Brain microvascular endothelial cell (primary cell): ENCODE results near the gene OPRL1.
"Not testable (repeated sequence)": the region's sequence is repeated elsewhere in the genome, so short reads cannot be mapped to it uniquely, and the experiment has no call there.

Experiments used
- DNase-seq: peaks from one replicate; pipeline ENCODE4 v3.0.0-alpha.2; 2020
- H3K27ac ChIP-seq: fragments of 250-450 bp; sonication (Bioruptor Pico); 2 replicates; pipeline ENCODE4 v1.5.1; 2020; ENCODE audit warnings: mild to moderate bottlenecking, moderate library complexity
- H3K27me3 ChIP-seq: fragments of 250-450 bp; sonication (Bioruptor Pico); replicated peaks from 2 replicates; pipeline ENCODE4 v1.5.1; 2020; ENCODE audit warnings: mild to moderate bottlenecking
- H3K36me3 ChIP-seq: fragments of 250-450 bp; sonication (Bioruptor Pico); replicated peaks from 2 replicates; pipeline ENCODE4 v1.5.1; 2020; ENCODE audit warnings: mild to moderate bottlenecking
- H3K4me3 ChIP-seq: 2 replicates; pipeline ENCODE4 v1.5.1; 2011; ENCODE audit warnings: low read depth, mild to moderate bottlenecking, control low read depth, low read length, moderate library complexity
- CTCF ChIP-seq: IDR thresholded peaks from 2 replicates; pipeline ENCODE4 v1.5.1; 2011; ENCODE audit warnings: low read depth, mild to moderate bottlenecking, moderate library complexity, low read length, control low read depth, inconsistent platforms; ENCODE audit errors: missing control alignments
- in situ Hi-C: cut with HindIII; loops from 2 replicates; pipeline ENCODE4 v1.10.0; 2017; ENCODE audit warnings: low sequenced_read_pairs, low pct_ligation_motif_present

OPRL1 gene

GRCh38 chr20:64129146-64129782, 49.4 kb downstream of the OPRL1 start:
- TF ChIP-seq CTCF = no peak
- peaks cover 2% of the 10 kb centered on the region for H3K27me3 ChIP-seq
- H3K36me3 ChIP-seq = no peaks in the 10 kb centered on the region
- no peak for DNase-seq
- in situ Hi-C loops = no loop called here
- no peak overlapping the region for H3K27ac ChIP-seq
- no peak overlapping the region for H3K4me3 ChIP-seq

GRCh38 chr20:64130271-64130670, 50.4 kb downstream of the OPRL1 start:
- no peak for DNase-seq
- TF ChIP-seq CTCF = no peak
- Histone ChIP-seq H3K27ac (no peak overlapping the region), H3K27me3 (peaks cover 2% of the 10 kb centered on the region), H3K4me3 (no peak overlapping the region), H3K36me3 (no peaks in the 10 kb centered on the region)
- in situ Hi-C loops = no loop called here

- in situ Hi-C loops = no loop called here
- no peak for TF ChIP-seq CTCF
- H3K27ac ChIP-seq = no peak overlapping the region
- H3K4me3 ChIP-seq = no peak overlapping the region
- H3K36me3 ChIP-seq = no peaks in the 10 kb centered on the region
- peaks cover 2% of the 10 kb centered on the region for H3K27me3 ChIP-seq
- no peak for DNase-seq
These were observed 51.0 kb downstream of the OPRL1 start for GRCh38 chr20:64130876-64131275.

DNA sequence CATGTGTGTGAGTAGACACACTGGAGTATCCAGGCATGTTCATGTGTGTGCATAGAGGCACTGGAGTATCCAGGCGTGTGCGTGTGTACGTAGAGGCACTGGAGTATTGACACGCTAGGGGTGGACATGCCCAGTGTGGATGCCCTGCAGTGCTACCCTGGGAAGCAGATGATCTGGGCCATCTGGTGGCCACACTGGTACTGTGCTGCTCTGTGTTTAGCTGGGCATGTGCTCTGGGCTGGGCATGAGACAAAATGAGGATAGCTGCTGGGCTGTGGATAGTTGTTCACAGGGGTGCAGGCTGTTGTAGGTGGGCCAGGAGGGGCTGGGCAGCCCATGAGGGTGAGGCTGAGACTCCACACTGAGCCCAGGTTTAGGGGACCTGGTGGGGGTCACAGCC, 51.5 kb downstream of the OPRL1 start:
- peak; percentile 53 for TF ChIP-seq CTCF
- no peak for DNase-seq
- Histone ChIP-seq H3K27me3 (peaks cover 2% of the 10 kb centered on the region), H3K36me3 (no peaks in the 10 kb centered on the region), H3K4me3 (no peak overlapping the region), H3K27ac (no peak overlapping the region)
- in situ Hi-C loops = no loop called here

DNA sequence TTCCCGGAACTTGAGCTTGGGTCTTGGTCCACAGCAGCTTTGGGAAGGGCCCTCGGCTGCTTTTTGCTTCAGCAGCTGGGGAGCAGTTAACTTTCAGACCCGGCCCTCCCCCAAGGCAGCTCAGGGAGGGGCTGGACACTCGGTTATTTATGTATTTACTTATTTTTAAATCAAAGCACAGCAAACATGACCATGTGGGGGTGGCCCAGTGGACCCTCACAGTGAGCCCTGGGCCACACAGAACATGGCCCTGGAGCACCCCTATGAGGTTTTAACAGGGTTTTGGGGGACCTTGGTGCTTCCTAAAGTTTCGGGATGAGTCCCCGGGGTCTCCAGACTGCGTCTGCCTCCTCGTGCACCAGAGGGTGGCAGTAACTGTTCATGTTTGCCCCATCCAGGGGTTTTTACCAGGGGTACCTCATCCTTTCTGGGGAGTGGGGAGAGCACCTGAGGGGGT, 54.1 kb downstream of the OPRL1 start:
- Histone ChIP-seq H3K27me3 (peaks cover under 1% of the 10 kb centered on the region), H3K4me3 (no peak overlapping the region), H3K27ac (no peak overlapping the region), H3K36me3 (no peaks in the 10 kb centered on the region)
- peak; percentile 49 for TF ChIP-seq CTCF
- no peak for DNase-seq
- in situ Hi-C loops = no loop called here

DNA sequence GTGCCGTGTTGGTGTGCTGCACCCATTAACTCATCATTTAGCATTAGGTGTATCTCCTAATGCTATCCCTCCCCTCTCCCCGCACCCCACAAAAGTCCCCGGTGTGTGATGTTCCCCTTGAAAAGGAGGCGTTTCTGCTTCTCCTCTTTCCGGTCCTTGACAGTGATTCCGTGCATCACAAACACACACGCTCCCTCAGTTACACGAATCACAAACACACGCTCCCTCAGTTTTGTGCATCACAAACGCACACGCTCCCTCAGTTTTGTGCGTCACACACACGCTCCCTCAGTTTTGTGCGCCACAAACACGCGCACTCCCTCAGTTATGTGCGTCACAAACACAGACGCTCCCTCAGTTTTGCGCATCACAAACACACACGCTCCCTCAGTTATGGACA, 54.9 kb downstream of the OPRL1 start:
- H3K36me3 ChIP-seq, H3K27me3 ChIP-seq, in situ Hi-C loops, H3K4me3 ChIP-seq, H3K27ac ChIP-seq, DNase-seq: not testable (repeated sequence)
